Transverse colon (tissue), 4 donors: ENCODE data around the gene HCFC1R1. TPM values are rescaled to one million over a fixed set of nuclear protein-coding genes. Genes with fewer than 3 reads are reported as not detected.
A peak's percentile ranks its signal among the peaks of the same experiment; 100 is the strongest.

Experiments
- DNase-seq: peaks from one replicate; pipeline ENCODE4 v3.0.0-alpha.2; 2019
- H3K27ac ChIP-seq, 4 donors: fragments of 200-600 bp; sonication (generic); 2 replicates each; pipeline ENCODE4 v1.5.1; 2016 to 2018; ENCODE audit warnings: inconsistent platforms in 4 of 4
- H3K27me3 ChIP-seq: fragments of 200-600 bp; sonication (generic); 2 replicates; pipeline ENCODE4 v1.5.1; 2017; ENCODE audit warnings: inconsistent platforms
- H3K36me3 ChIP-seq, 4 donors: fragments of 200-600 bp; sonication (generic); 2 replicates each; pipeline ENCODE4 v1.5.1; 2017 to 2019; ENCODE audit warnings: inconsistent platforms in 4 of 4
- H3K4me1 ChIP-seq, 4 donors: fragments of 200-600 bp; sonication (generic); 2 replicates each; pipeline ENCODE4 v1.5.1; 2017 to 2020; ENCODE audit warnings: inconsistent platforms in 4 of 4
- H3K4me3 ChIP-seq, 4 donors: fragments of 200-600 bp; sonication (generic); 1 replicate in 1 of 4; 2 replicates in 3 of 4; pipeline versions ENCODE4 v1.5.1 to v1.6.1; 2017 to 2019; ENCODE audit warnings: inconsistent platforms in 4 of 4
- H3K9me3 ChIP-seq, 2 donors: fragments of 200-600 bp; sonication (generic); 2 replicates each; pipeline ENCODE4 v1.5.1; 2017 to 2019; ENCODE audit warnings: inconsistent platforms in 2 of 2
- CTCF ChIP-seq, 5 experiments: fragments of 200-600 bp in 3 of 5; fragments of 450-650 bp in 2 of 5; sonication (generic) in 3 of 5; IDR thresholded peaks; 1 replicate in 2 of 5; 2 replicates in 3 of 5; pipeline ENCODE4 v1.5.1; 2016 to 2017; ENCODE audit warnings: antibody characterized with exemption in 5 of 5, inconsistent platforms in 3 of 5, mild to moderate bottlenecking in 2 of 5, moderate library complexity in 1 of 5
- EP300 ChIP-seq: sonication (generic); formaldehyde crosslinking; IDR thresholded peaks from one replicate; pipeline ENCODE4 v1.6.1; 2017; ENCODE audit warnings: antibody characterized with exemption, low read depth
- POLR2A ChIP-seq: fragments of 450-650 bp; IDR thresholded peaks from one replicate; pipeline ENCODE4 v1.6.1; 2016; ENCODE audit warnings: antibody characterized with exemption, mild to moderate bottlenecking, moderate library complexity
- POLR2AphosphoS5 ChIP-seq, 3 donors: sonication (generic); formaldehyde crosslinking; IDR thresholded peaks; one replicate each; pipeline ENCODE4 v1.6.1; 2016; ENCODE audit warnings: antibody characterized with exemption in 3 of 3
- WGBS, 2 donors: methylation state at CpG; one replicate each; pipeline ENCODE4 v1.1.5; 2018; ENCODE audit warnings: low coverage in 1 of 2; 5-methylcytosine and 5-hydroxymethylcytosine counted together
- in situ Hi-C, 4 donors: fragments of 200-750 bp; cut with MboI; loops; one replicate each; pipeline versions ENCODE4 v1.15.0 to v1.15.1; 2017; ENCODE audit warnings: low sequenced_read_pairs in 3 of 4, low pct_ligation_motif_present in 1 of 4, low pct_unique_long_range_greater_than_20kb in 1 of 4
- intact Hi-C: fragments of 100-400 bp; cut with DNase I; formaldehyde crosslinking; loops from one replicate; pipeline ENCODE4 v1.15.1; 2023; ENCODE audit warnings: low total_unique reads
- total RNA-seq, 4 donors: library from RNA; depleted of rRNA; stranded (reverse); fragments of >200 nt; gene quantifications; one replicate each; pipeline ENCODE4 v1.1.0, GENCODE V29; 2016

Gene HCFC1R1
- total RNA-seq, 4 donors from 2014 or later = 4.4 to 35.4 (median 17.5) TPM

DNA sequence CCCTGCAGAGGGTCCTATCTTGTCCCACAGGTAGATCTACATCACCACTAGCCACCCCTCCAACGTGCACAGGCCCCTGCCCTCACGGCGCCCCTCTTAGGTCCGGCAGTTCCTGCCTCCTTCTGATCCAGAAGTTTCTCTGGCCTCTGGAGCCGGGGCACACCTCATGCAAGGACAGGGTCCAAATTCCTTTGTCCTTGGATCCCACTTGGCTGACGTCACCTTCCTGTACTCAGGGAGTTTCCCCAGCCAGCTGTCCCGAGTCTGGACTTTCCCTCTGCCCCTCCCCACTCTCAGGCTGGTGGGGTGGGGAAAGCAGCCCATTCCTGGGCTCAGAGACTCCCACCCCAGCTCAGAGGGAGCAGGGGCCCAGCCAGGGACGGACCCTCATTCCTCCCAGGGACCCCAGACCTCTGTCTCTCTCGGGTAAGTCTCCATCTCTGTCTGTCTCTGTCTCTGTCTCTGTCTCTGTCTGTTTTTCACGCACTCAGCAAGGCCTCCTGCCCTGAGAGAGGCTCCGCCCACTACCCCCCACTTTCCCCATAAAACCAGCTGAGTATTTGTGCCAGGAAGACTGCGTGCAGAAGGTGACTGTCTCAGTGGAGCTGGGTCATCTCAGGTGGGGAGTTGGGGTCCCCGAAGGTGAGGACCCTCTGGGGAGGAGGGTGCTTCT is 41.5 kb upstream of the HCFC1R1 start, which contains the start of gene IL32:
Gene IL32 (plus strand): TSS at position 572 of the 673 bp plus-strand sequence. CDS start 172 bp downstream, outside the sequence.
- in situ Hi-C loops = loop anchor here in 2 of 4 donors (10.0 kb wide), 1 partner anchor 60 kb away; no protein-coding TSS in a partner anchor
- H3K36me3 ChIP-seq = no peaks in the 10 kb centered on the region
- 0 to 25% methylated on average over 1 to 12 of the region's 13 CpGs for WGBS, 2 donors
- peak within 1 kb of the TSS; percentile 15 to 50 (median 26) for H3K4me3 ChIP-seq
- TF ChIP-seq POLR2AphosphoS5 (IDR thresholded peaks at IDR 0.05) (peak; percentile 35 to 75 (median 73)), EP300 (no peak), POLR2A (peak; percentile 77)
- H3K27me3 ChIP-seq = no peaks in the 10 kb centered on the region
- peak within 1 kb of the TSS; percentile 78 to 87 (median 81) for H3K27ac ChIP-seq
- intact Hi-C loops = no loop called here
- peak; percentile 89 for DNase-seq
- H3K4me1 ChIP-seq = peaks cover 6 to 49% (median 29%) of the 10 kb centered on the region in 4 donors
- no peaks in the 10 kb centered on the region for H3K9me3 ChIP-seq

DNA sequence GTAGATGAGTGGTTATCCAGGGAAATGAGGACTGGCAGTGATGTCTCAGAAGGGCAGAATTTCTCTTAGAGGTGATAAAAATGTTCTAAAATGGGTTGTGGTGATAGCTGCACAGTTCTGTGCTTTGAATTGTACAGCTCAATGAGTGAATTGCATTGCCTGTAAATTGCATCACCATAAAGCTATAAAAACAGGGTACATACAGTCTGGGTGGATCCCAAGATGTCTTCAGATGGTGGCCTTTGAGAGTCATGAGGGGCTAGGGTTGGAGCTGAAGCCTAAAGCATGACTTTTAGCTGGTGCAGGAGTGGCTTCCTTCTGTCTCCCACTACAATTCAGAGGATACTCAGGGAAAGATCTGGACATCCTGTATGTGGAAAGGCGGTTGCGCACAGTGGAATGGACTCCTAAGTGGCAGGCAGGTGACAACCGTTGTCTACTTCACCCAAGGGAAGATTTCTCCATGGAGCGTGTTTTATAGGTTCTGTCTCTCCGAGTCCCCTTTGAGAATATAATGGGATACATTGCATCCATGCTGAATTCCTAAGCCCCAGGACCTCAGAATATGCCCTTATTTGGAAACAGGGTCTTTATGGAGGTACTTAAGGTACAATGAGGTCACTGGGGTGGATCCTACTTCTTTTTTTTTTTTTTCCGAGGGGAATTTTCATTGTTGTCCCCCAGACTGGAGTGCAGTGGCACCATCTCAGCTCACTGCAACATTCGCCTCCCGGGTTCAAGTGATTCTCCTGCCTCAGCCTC is 40.1 kb upstream of the HCFC1R1 start:
- TF ChIP-seq EP300 (no peak), POLR2AphosphoS5 (IDR thresholded peaks at IDR 0.05) (no peak), CTCF (IDR thresholded peaks at IDR 0.05) (no peak), POLR2A (no peak)
- Histone ChIP-seq H3K9me3 (no peaks in the 10 kb centered on the region), H3K27ac (peak overlapping the region; percentile 55 to 87 (median 78)), H3K4me3 (no peak overlapping the region), H3K27me3 (no peaks in the 10 kb centered on the region), H3K36me3 (no peaks in the 10 kb centered on the region), H3K4me1 (peaks cover 11 to 57% (median 37%) of the 10 kb centered on the region in 4 donors)
- WGBS, 2 donors = 87 to 93% methylated on average over 6 to 8 of the region's 8 CpGs
- in situ Hi-C loops = loop anchor here in 2 of 4 donors (10.0 kb wide), 1 partner anchor 61 kb away; no protein-coding TSS in a partner anchor
- intact Hi-C loops = no loop called here
- no peak for DNase-seq

DNA sequence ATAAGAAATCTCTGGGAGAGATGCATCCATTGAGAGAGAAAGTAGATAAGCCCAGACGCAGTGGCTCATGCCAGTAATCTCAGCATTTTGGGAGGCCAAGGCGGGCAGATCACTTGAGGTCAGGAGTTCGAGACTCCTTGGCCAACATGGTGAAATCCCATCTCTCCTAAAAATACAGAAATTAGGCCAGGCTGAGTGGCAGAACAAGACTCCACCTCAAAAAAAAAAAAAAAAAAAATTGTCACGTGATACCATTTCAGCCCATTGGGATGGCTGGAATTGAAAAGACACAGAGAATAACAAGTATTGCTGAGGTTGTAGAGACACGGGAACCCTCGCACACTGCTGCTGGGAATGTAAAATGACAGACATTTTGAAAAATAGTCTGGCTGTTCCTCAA is 38.8 kb upstream of the HCFC1R1 start:
- Histone ChIP-seq H3K27me3 (no peaks in the 10 kb centered on the region), H3K36me3 (no peaks in the 10 kb centered on the region), H3K4me1 (peaks cover 17 to 61% (median 43%) of the 10 kb centered on the region in 4 donors), H3K4me3 (no peak overlapping the region), H3K9me3 (no peaks in the 10 kb centered on the region), H3K27ac (peak overlapping the region in 3 of 4 donors; percentile 55 to 87 (median 78))
- no peak for TF ChIP-seq POLR2AphosphoS5 (IDR thresholded peaks at IDR 0.05)
- DNase-seq = no peak
- intact Hi-C loops = no loop called here
- WGBS, 2 donors = 91 to 92% methylated on average over 6 of the region's 6 CpGs
- in situ Hi-C loops = loop anchor here in 2 of 4 donors (10.0 kb wide), 1 partner anchor 62 kb away; no protein-coding TSS in a partner anchor

GRCh38 chr16:3060339-3061127 is 36.8 kb upstream of the HCFC1R1 start:
- DNase-seq = no peak
- 79 to 82% methylated on average over 6 to 14 of the region's 14 CpGs for WGBS, 2 donors
- peaks cover 17 to 50% (median 35%) of the 10 kb centered on the region in 4 donors for H3K4me1 ChIP-seq
- in situ Hi-C loops (loop anchor here in 2 of 4 donors (10.0 kb wide), 1 partner anchor 64 kb away; no protein-coding TSS in a partner anchor), intact Hi-C loops (no loop called here)
- no peak overlapping the region for H3K4me3 ChIP-seq
- TF ChIP-seq EP300 (no peak), POLR2A (no peak), CTCF (IDR thresholded peaks at IDR 0.05) (no peak), POLR2AphosphoS5 (IDR thresholded peaks at IDR 0.05) (no peak)
- no peaks in the 10 kb centered on the region for H3K27me3 ChIP-seq
- no peaks in the 10 kb centered on the region for H3K36me3 ChIP-seq
- no peaks in the 10 kb centered on the region for H3K9me3 ChIP-seq
- H3K27ac ChIP-seq = no peak overlapping the region
